GM18867 (cell line): ENCODE measurements around the gene ARL6IP1.
"Not testable (repeated sequence)": the region's sequence is repeated elsewhere in the genome, so short reads cannot be mapped to it uniquely, and the experiment has no call there.

ENCODE experiments used
- ATAC-seq: cut with Tn5 transposase; IDR thresholded peaks from one replicate; pipeline ENCODE4 v1.9.1; 2021; ENCODE audit warnings: mild to moderate bottlenecking, moderate library complexity; ENCODE audit not compliant: unreplicated experiment

Gene ARL6IP1

GRCh38 chr16:18767217-18767616 is 34.1 kb downstream of the ARL6IP1 start:
- peak; percentile 74 for ATAC-seq

DNA sequence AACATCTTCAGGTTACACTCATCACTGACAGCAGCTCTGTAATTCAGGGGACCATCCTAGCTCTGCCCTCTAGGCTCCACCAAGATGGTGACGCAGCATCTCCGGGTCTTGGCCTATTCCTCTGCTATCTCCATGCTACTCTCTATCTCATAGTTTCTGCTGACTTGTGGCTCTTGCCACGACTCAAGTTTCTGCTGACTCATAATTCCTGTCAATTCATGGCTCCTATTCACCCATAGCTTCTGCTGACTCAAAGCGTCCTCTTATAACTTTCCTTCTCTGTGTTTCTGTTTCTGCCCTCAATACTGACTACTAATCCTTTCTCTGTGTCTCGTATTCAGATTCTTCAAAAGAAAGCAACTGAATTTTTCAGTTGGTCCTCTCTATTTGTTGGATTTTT is 38.6 kb downstream of the ARL6IP1 start:
- ATAC-seq: peak; percentile 39

DNA sequence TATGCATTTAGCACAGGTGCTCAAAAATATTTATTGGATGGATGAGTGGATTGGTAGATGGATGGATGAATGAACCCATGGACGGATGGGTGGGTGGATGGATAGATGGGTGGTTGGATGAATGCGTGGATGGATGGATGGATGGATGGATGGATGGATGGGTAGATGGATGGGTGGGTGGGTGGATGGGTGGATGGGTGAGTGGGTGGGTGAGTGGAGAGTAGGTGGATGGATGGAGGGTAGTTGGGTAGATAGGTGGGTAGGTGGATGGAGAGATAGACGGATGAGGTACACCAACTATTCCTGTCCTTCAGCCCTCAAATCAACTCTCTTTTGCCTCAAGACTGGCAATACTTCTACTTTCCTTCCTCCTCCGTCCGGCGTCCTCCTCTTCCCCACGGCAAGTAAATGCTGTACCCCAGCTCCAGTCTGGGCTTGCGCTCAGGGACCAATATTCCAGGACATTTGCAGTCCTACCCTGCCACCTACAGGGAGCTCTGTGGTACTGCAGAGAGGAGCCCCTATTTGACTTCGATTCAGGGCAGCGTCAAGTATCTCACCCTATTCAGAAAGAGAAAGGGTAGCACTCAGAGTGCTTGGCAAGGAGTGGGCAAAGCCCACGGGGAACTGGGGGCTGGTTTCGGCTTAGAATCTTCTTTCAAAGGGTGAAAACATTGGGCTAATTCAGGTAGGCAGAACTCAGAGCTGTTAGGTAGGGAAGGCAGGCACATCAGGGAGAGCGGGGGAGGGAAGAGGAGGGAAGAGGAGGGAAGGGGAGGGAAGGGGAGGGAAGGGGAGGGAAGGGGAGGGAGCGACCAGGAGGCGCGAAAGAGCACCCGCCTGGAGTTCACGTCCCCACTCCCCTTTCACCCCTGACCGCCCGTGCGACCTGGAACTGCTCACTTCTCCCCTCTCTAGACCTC is 41.5 kb downstream of the ARL6IP1 start:
- peak; percentile 59 for ATAC-seq

DNA sequence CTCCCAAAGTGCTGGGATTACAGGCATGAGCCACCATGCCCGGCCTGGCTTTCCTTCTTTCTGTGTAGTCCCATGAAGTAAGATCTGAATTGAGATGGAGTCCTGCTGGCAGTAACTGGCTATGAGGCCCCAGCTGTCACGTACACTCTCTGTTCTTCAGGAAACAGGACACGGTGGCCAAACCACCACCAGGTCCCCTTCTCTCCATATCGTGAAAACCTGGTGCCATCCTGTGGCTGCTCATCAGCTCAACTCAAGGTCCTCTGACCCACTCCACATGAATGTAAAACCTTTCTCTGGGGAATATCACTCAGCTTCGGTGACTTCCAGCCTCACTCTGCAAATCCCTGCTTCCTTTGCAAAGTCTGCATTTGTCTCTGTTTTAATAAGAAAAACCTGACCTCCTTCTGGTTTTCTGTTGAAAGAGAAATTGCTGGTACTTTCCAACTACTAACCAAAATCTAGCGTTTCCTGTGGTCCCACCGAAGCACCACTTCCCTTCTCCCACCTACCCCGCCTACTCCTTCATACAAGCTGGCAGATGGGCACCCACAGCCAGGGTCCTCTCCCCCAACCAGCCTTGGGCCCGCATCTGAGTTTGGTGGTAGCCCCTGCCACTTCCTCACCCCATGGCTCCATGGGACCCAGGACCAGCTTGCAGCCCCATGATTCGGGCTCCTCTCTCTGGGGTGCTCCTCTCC is 43.2 kb downstream of the ARL6IP1 start:
- ATAC-seq: not testable (repeated sequence)

DNA sequence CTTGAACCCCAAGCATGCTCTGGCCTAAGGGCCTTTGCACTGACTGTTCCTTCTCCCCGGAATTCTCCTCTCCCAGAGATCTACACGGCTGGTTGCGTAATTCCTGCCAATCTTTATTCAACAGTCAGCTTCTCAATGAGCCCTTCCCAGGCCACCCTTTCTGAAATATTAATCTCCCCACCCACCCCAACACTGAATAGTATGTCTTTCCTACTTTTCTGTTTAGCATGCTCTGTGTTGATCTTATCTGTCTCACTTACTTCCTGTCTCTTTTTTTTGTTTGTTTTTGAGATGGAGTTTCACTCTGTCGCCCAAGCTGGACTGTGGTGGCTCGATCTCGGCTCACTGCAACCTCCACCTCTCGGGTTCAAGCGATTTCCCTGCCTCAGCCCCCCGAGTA is 44.7 kb downstream of the ARL6IP1 start:
- not testable (repeated sequence) for ATAC-seq

DNA sequence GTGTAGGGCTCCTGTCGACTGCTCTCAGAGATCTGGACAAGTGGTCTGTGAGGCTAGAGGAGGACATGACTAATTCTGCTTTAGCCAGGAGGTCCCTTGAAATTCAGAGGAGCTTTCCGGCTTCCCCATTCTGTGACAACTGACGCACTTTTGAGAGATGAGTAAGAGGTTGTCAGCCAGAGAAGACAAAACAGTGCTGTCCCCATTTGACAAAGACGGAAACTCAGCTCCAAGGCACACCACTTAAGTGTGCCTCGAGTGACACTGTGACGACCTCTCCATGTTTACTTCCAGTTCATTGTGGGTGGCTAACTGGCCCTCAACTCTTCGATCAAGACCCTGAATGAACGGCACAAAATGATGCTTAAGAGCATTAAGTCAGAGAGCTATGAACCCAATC is 58.5 kb downstream of the ARL6IP1 start:
- ATAC-seq: not testable (repeated sequence)
